Hematopoietic multipotent progenitor cell treated with erythropoietin and hydrocortisone succinate and interleukin-3 and kit ligand, for 4 days (in vitro differentiated cells): Measurements from ENCODE around the gene MPIG6B.

Experiments
- DNase-seq: peaks from one replicate; pipeline ENCODE4 v3.0.0-alpha.2; 2015

The MPIG6B gene

GRCh38 chr6:31723245-31723979 lies at the start of gene MPIG6B:
MPIG6B (plus strand) TSS chr6:31723373; CDS start chr6:31723384, 11 bp downstream.
- DNase-seq = peak; percentile 86

- DNase-seq = no peak
These were observed 46.8 kb upstream of the MPIG6B start for GRCh38 chr6:31676322-31676903.

GRCh38 chr6:31676904-31677303 lies 46.3 kb upstream of the MPIG6B start:
- no peak for DNase-seq

- DNase-seq = no peak
These were observed 45.2 kb upstream of the MPIG6B start for GRCh38 chr6:31677955-31678354.

GRCh38 chr6:31680226-31681134 lies 42.7 kb upstream of the MPIG6B start, which contains the start of gene LY6G5C:
LY6G5C (minus strand) TSS chr6:31681067; CDS start chr6:31680373, 694 bp downstream.
- DNase-seq = peak; percentile 90

GRCh38 chr6:31681135-31681671 lies 42.0 kb upstream of the MPIG6B start:
- DNase-seq = peak; percentile 80

- DNase-seq = no peak
These were observed 39.6 kb upstream of the MPIG6B start for GRCh38 chr6:31683591-31683990.

GRCh38 chr6:31686483-31686882 lies 36.7 kb upstream of the MPIG6B start:
- peak; percentile 76 for DNase-seq

- no peak for DNase-seq
These were observed 35.9 kb upstream of the MPIG6B start for GRCh38 chr6:31687321-31687720.

GRCh38 chr6:31687860-31688693 lies 35.1 kb upstream of the MPIG6B start:
- DNase-seq = no peak

GRCh38 chr6:31689249-31690110 lies 33.7 kb upstream of the MPIG6B start:
- DNase-seq = peak; percentile 33

GRCh38 chr6:31690231-31691077 lies 32.7 kb upstream of the MPIG6B start:
- peak; percentile 71 for DNase-seq

GRCh38 chr6:31691078-31691463 lies 32.1 kb upstream of the MPIG6B start:
- no peak for DNase-seq

GRCh38 chr6:31691564-31692108 lies 31.5 kb upstream of the MPIG6B start:
- no peak for DNase-seq

- DNase-seq = no peak
These were observed 30.8 kb upstream of the MPIG6B start for GRCh38 chr6:31692353-31692752.

- DNase-seq = no peak
These were observed 30.3 kb upstream of the MPIG6B start for GRCh38 chr6:31692886-31693285.

GRCh38 chr6:31693535-31693934 lies 29.6 kb upstream of the MPIG6B start:
- no peak for DNase-seq

GRCh38 chr6:31697555-31697954 lies 25.6 kb upstream of the MPIG6B start:
- DNase-seq = no peak

- no peak for DNase-seq
These were observed 22.3 kb upstream of the MPIG6B start for GRCh38 chr6:31700740-31701401.
